Measurements from ENCODE around the gene CRYBA2. TPM values are rescaled to one million over a fixed set of nuclear protein-coding genes. Genes with fewer than 3 reads are reported as not detected.

CRYBA2 gene
- not detected for total RNA-seq

- ChIA-PET CTCF (interaction anchor here (0.8 to 4.9 kb wide), 7 partner anchors 9 to 160 kb away, joined by 3 to 58 read pairs (median 10); partner anchors contain the start of gene FEV), POLR2A (interaction anchor here (0.5 kb wide), 1 partner anchor 389 kb away, joined by 3 read pairs; no protein-coding TSS in a partner anchor)
- Mint-ChIP-seq H3K4me1 (ENCODE audit: low read depth) (peaks cover 8% of the 10 kb centered on the region), H3K4me3 (no peak within 1 kb of the TSS), H3K9me3 (ENCODE audit: insufficient read depth) (no peaks in the 10 kb centered on the region), H3K27ac (no peak within 1 kb of the TSS), H3K36me3 (ENCODE audit: low read depth) (no peaks in the 10 kb centered on the region), H3K27me3 (ENCODE audit: low read depth) (peaks cover 89% of the 10 kb centered on the region)
- no peak for DNase-seq
- ATAC-seq = no peak
These were observed at the start of gene CRYBA2 for GRCh38 chr2:218993345-218994315. Gene CRYBA2, minus strand, starts transcription at chr2:218993422. Its CDS starts 246 bp downstream, at chr2:218993176.

GRCh38 chr2:219042750-219043149, 49.5 kb upstream of the CRYBA2 start:
- DNase-seq (no peak), ATAC-seq (no peak)
- ChIA-PET POLR2A (interaction anchor here (1.2 kb wide), 1 partner anchor 23 kb away, joined by 4 read pairs; no protein-coding TSS in a partner anchor), CTCF (interaction anchor here (1.9 kb wide), 1 partner anchor 15 kb away, joined by 6 read pairs; no protein-coding TSS in a partner anchor)
- Mint-ChIP-seq H3K27ac (no peak overlapping the region), H3K4me1 (ENCODE audit: low read depth) (peaks cover 9% of the 10 kb centered on the region), H3K27me3 (ENCODE audit: low read depth) (peaks cover 51% of the 10 kb centered on the region), H3K9me3 (ENCODE audit: insufficient read depth) (no peaks in the 10 kb centered on the region), H3K36me3 (ENCODE audit: low read depth) (no peaks in the 10 kb centered on the region), H3K4me3 (no peak overlapping the region)

GRCh38 chr2:219042157-219042556, 48.9 kb upstream of the CRYBA2 start:
- peaks cover 50% of the 10 kb centered on the region for H3K27me3 Mint-ChIP-seq (ENCODE audit: low read depth)

GRCh38 chr2:219041252-219041651, 48.0 kb upstream of the CRYBA2 start, which contains the start of gene CFAP65:
Gene CFAP65, minus strand, starts transcription at chr2:219041516. Its CDS starts 2,468 bp downstream, at chr2:219039048.
- ATAC-seq = no peak
- Mint-ChIP-seq H3K4me1 (ENCODE audit: low read depth) (peaks cover 9% of the 10 kb centered on the region), H3K36me3 (ENCODE audit: low read depth) (no peaks in the 10 kb centered on the region), H3K27me3 (ENCODE audit: low read depth) (peaks cover 44% of the 10 kb centered on the region), H3K9me3 (ENCODE audit: insufficient read depth) (no peaks in the 10 kb centered on the region), H3K27ac (no peak within 1 kb of the TSS), H3K4me3 (peak within 1 kb of the TSS; percentile 22)
- peak; percentile 39 for DNase-seq
- ChIA-PET CTCF (interaction anchor here (0.8 to 4.7 kb wide), 9 partner anchors 11 to 254 kb away, joined by 3 to 29 read pairs (median 4); no protein-coding TSS in a partner anchor), POLR2A (no interaction called here)

More at GRCh38 chr2:219042157-219042556, 48.9 kb upstream of the CRYBA2 start:
- Mint-ChIP-seq H3K4me1 (ENCODE audit: low read depth) (peaks cover 9% of the 10 kb centered on the region), H3K27ac (no peak overlapping the region), H3K9me3 (ENCODE audit: insufficient read depth) (no peaks in the 10 kb centered on the region), H3K36me3 (ENCODE audit: low read depth) (no peaks in the 10 kb centered on the region), H3K4me3 (no peak overlapping the region)
- ChIA-PET CTCF (interaction anchor here (0.8 to 4.7 kb wide), 6 partner anchors 12 to 253 kb away, joined by 3 to 29 read pairs (median 5); no protein-coding TSS in a partner anchor), POLR2A (interaction anchor here (1.2 kb wide), 1 partner anchor 24 kb away, joined by 4 read pairs; no protein-coding TSS in a partner anchor)
- DNase-seq = no peak
- ATAC-seq = no peak

- H3K27me3 Mint-ChIP-seq (ENCODE audit: low read depth) = peaks cover 53% of the 10 kb centered on the region
- H3K4me3 Mint-ChIP-seq = no peak overlapping the region
- ChIA-PET POLR2A (no interaction called here), CTCF (interaction anchor here (1.7 to 4.7 kb wide), 2 partner anchors 9 to 58 kb away, joined by 6 to 29 read pairs; no protein-coding TSS in a partner anchor)
- DNase-seq (no peak), ATAC-seq (no peak)
- H3K36me3 Mint-ChIP-seq (ENCODE audit: low read depth) = no peaks in the 10 kb centered on the region
- H3K4me1 Mint-ChIP-seq (ENCODE audit: low read depth) = peaks cover 9% of the 10 kb centered on the region
- no peak overlapping the region for H3K27ac Mint-ChIP-seq
- H3K9me3 Mint-ChIP-seq (ENCODE audit: insufficient read depth) = no peaks in the 10 kb centered on the region
These were observed 45.4 kb upstream of the CRYBA2 start for GRCh38 chr2:219038600-219038999.

- CTCF ChIA-PET = interaction anchor here (0.7 to 4.7 kb wide), 3 partner anchors 8 to 89 kb away, joined by 3 to 29 read pairs (median 6); no protein-coding TSS in a partner anchor
- POLR2A ChIA-PET = no interaction called here
- Mint-ChIP-seq H3K4me1 (ENCODE audit: low read depth) (peaks cover 9% of the 10 kb centered on the region), H3K27ac (no peak overlapping the region), H3K4me3 (no peak overlapping the region), H3K9me3 (ENCODE audit: insufficient read depth) (no peaks in the 10 kb centered on the region), H3K36me3 (ENCODE audit: low read depth) (no peaks in the 10 kb centered on the region), H3K27me3 (ENCODE audit: low read depth) (peaks cover 54% of the 10 kb centered on the region)
- ATAC-seq (no peak), DNase-seq (no peak)
These were observed 44.7 kb upstream of the CRYBA2 start for GRCh38 chr2:219037783-219038499.

- Mint-ChIP-seq H3K27me3 (ENCODE audit: low read depth) (peaks cover 49% of the 10 kb centered on the region), H3K36me3 (ENCODE audit: low read depth) (no peaks in the 10 kb centered on the region), H3K27ac (no peak overlapping the region), H3K4me1 (ENCODE audit: low read depth) (no peaks in the 10 kb centered on the region), H3K9me3 (ENCODE audit: insufficient read depth) (no peaks in the 10 kb centered on the region), H3K4me3 (no peak overlapping the region)
- no peak for DNase-seq
- no peak for ATAC-seq
- CTCF ChIA-PET = no interaction called here
- POLR2A ChIA-PET = no interaction called here
These were observed 42.7 kb upstream of the CRYBA2 start for GRCh38 chr2:219035942-219036341.

GRCh38 chr2:219034823-219035222, 41.6 kb upstream of the CRYBA2 start:
- Mint-ChIP-seq H3K27me3 (ENCODE audit: low read depth) (peaks cover 40% of the 10 kb centered on the region), H3K9me3 (ENCODE audit: insufficient read depth) (no peaks in the 10 kb centered on the region), H3K4me1 (ENCODE audit: low read depth) (no peaks in the 10 kb centered on the region), H3K27ac (no peak overlapping the region), H3K36me3 (ENCODE audit: low read depth) (no peaks in the 10 kb centered on the region), H3K4me3 (no peak overlapping the region)
- CTCF ChIA-PET = no interaction called here
- ATAC-seq (no peak), DNase-seq (no peak)
- POLR2A ChIA-PET = no interaction called here

GRCh38 chr2:219032051-219032745, 39.0 kb upstream of the CRYBA2 start:
- POLR2A ChIA-PET = no interaction called here
- CTCF ChIA-PET = no interaction called here
- peaks cover 32% of the 10 kb centered on the region for H3K27me3 Mint-ChIP-seq (ENCODE audit: low read depth)
- H3K27ac Mint-ChIP-seq = no peak overlapping the region
- H3K4me3 Mint-ChIP-seq = no peak overlapping the region
- DNase-seq (no peak), ATAC-seq (no peak)
- no peaks in the 10 kb centered on the region for H3K9me3 Mint-ChIP-seq (ENCODE audit: insufficient read depth)
- no peaks in the 10 kb centered on the region for H3K4me1 Mint-ChIP-seq (ENCODE audit: low read depth)
- H3K36me3 Mint-ChIP-seq (ENCODE audit: low read depth) = no peaks in the 10 kb centered on the region

- Mint-ChIP-seq H3K27ac (no peak overlapping the region), H3K27me3 (ENCODE audit: low read depth) (peaks cover 32% of the 10 kb centered on the region), H3K4me1 (ENCODE audit: low read depth) (no peaks in the 10 kb centered on the region), H3K36me3 (ENCODE audit: low read depth) (no peaks in the 10 kb centered on the region), H3K4me3 (no peak overlapping the region), H3K9me3 (ENCODE audit: insufficient read depth) (no peaks in the 10 kb centered on the region)
- ChIA-PET POLR2A (no interaction called here), CTCF (interaction anchor here (2.0 to 2.3 kb wide), 2 partner anchors 42 to 123 kb away, joined by 9 to 29 read pairs; no protein-coding TSS in a partner anchor)
- DNase-seq (no peak), ATAC-seq (no peak)
These were observed 38.0 kb upstream of the CRYBA2 start for GRCh38 chr2:219031005-219031738.
